Thymus (tissue), 11 donors: Measurements from ENCODE around the gene FNDC3A. TPM values are rescaled to one million over a fixed set of nuclear protein-coding genes. Genes with fewer than 3 reads are reported as not detected.

Experiments used
- DNase-seq, 9 donors: peaks; one replicate each; pipeline ENCODE4 v3.0.0-alpha.2; 2013; ENCODE audit warnings: low spot score in 9 of 9, low read depth in 6 of 9, missing footprints in 1 of 9
- H3K27ac ChIP-seq, 2 donors: one replicate each; pipeline ENCODE4 v1.5.1; 2013; ENCODE audit warnings: control low read depth in 1 of 2, low read depth in 1 of 2, low read length in 1 of 2, mild to moderate bottlenecking in 1 of 2, moderate library complexity in 1 of 2
- H3K27me3 ChIP-seq, 2 donors: one replicate each; pipeline ENCODE4 v1.5.1; 2013; ENCODE audit warnings: low read length in 1 of 2; ENCODE audit not compliant: control insufficient read depth in 2 of 2, insufficient read depth in 1 of 2
- H3K36me3 ChIP-seq, 2 donors: one replicate each; pipeline ENCODE4 v1.5.1; 2013; ENCODE audit warnings: low read length in 1 of 2, mild to moderate bottlenecking in 1 of 2, moderate library complexity in 1 of 2; ENCODE audit not compliant: control insufficient read depth in 2 of 2, insufficient read depth in 2 of 2
- H3K4me1 ChIP-seq, 2 donors: one replicate each; pipeline ENCODE4 v1.5.1; 2013; ENCODE audit warnings: low read length in 2 of 2; ENCODE audit not compliant: control insufficient read depth in 2 of 2, insufficient read depth in 2 of 2
- H3K4me3 ChIP-seq, 2 donors: one replicate each; pipeline ENCODE4 v1.5.1; 2013; ENCODE audit warnings: low read length in 2 of 2, control low read depth in 1 of 2, mild to moderate bottlenecking in 1 of 2
- H3K9me3 ChIP-seq, 2 donors: one replicate each; pipeline ENCODE4 v1.5.1; 2013; ENCODE audit warnings: low read length in 1 of 2, mild to moderate bottlenecking in 1 of 2; ENCODE audit not compliant: control insufficient read depth in 2 of 2, insufficient read depth in 1 of 2
- WGBS: extraction: QIAGEN DNeasy Blood & Tissue Kit; methylation state at CpG from one replicate; pipeline ENCODE4 v1.1.7; 2013; 5-methylcytosine and 5-hydroxymethylcytosine counted together
- polyA plus RNA-seq: library from polyadenylated mRNA; stranded (reverse); fragments of 200-250 nt; gene quantifications from one replicate; pipeline ENCODE4 v1.2.3, GENCODE V29; 2013
- total RNA-seq: library from RNA; stranded (reverse); fragments of 120-200 nt; gene quantifications from one replicate; pipeline ENCODE4 v1.2.4, GENCODE V29; 2013
- donor health status: healthy.

The FNDC3A gene
- total and polyA plus RNA-seq, 2 donors = 28.0 to 28.5 TPM

- Histone ChIP-seq H3K4me3 (no peak overlapping the region), H3K27ac (no peak overlapping the region), H3K36me3 (peaks cover 6 to 18% of the 10 kb centered on the region in 2 donors), H3K4me1 (peaks cover 0 to 4% of the 10 kb centered on the region in 2 donors), H3K27me3 (no peaks in the 10 kb centered on the region), H3K9me3 (no peaks in the 10 kb centered on the region)
- no peak for DNase-seq
- 43% methylated on average over 5 of the region's 5 CpGs for WGBS
These were observed 275.6 kb downstream of the FNDC3A start for GRCh38 chr13:49251326-49251725.

- peaks cover 6 to 22% of the 10 kb centered on the region in 2 donors for H3K36me3 ChIP-seq
- H3K27me3 ChIP-seq = no peaks in the 10 kb centered on the region
- no peak for DNase-seq
- no peak overlapping the region for H3K4me3 ChIP-seq
- no peaks in the 10 kb centered on the region for H3K9me3 ChIP-seq
- 97% methylated on average over 1 of the region's 1 CpG for WGBS
- H3K27ac ChIP-seq = no peak overlapping the region
- peaks cover 0 to 4% of the 10 kb centered on the region in 2 donors for H3K4me1 ChIP-seq
These were observed 277.6 kb downstream of the FNDC3A start for GRCh38 chr13:49253310-49253709.

DNA sequence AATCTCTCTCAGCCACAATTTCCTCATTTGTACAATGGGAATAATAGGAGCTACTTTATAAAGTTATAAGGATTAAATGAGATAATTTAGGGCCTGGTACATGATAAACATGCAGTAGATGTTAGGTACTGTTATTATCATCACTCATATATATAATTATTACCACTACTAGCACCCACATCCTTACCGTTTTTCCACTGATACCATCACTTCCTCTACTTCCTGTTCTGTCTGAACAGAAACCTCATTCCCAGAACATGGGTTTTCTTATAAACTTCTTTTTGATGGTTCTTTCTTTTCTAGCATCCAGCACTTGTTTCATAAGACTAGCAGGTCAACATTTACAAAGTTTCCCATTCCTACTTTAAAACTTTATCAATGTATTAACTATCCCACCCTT lies 278.3 kb downstream of the FNDC3A start:
- H3K4me3 ChIP-seq = no peak overlapping the region
- 11% methylated on average over 1 of the region's 1 CpG for WGBS
- no peaks in the 10 kb centered on the region for H3K9me3 ChIP-seq
- H3K4me1 ChIP-seq = no peaks in the 10 kb centered on the region
- no peaks in the 10 kb centered on the region for H3K27me3 ChIP-seq
- H3K27ac ChIP-seq = no peak overlapping the region
- H3K36me3 ChIP-seq = peaks cover 6 to 22% of the 10 kb centered on the region in 2 donors
- DNase-seq = no peak

GRCh38 chr13:49256841-49257240 lies 281.1 kb downstream of the FNDC3A start:
- H3K27ac ChIP-seq = no peak overlapping the region
- WGBS = 93% methylated on average over 2 of the region's 2 CpGs
- H3K27me3 ChIP-seq = no peaks in the 10 kb centered on the region
- no peaks in the 10 kb centered on the region for H3K9me3 ChIP-seq
- H3K36me3 ChIP-seq = peaks cover 16 to 39% of the 10 kb centered on the region in 2 donors
- H3K4me1 ChIP-seq = no peaks in the 10 kb centered on the region
- DNase-seq = no peak
- no peak overlapping the region for H3K4me3 ChIP-seq

DNA sequence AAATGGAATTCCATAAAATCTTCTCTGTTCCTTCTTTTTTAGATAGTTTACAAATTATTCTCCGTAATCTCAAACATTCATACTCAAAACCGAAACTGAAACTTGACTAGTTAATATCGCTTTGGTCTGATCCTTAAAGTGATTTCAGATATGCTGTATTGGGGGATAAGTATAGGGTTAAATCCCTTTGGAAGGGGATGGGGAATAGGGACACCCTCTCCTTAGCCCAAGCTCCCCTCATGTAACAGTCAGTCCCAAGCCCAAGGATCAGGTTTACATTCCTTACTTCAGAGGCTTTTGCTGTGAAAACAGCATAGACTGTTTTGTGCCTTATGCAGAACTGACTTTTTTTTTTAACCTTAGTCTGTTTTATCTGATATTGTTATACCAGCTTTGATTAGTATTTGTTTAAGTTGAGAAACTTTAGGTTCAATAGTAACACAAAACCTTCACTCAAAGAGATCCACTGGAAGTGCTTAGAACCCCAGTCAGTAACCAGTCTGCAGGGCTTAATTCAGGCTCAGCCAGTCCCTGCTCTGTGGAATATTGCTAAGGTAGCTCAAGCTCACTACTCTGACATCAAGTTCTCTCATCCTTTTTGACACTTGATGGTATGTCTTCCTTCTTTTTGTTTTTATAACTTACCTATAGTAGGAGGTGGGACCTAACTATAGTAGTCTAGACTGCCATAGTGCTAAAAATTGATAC lies 282.5 kb downstream of the FNDC3A start:
- WGBS = 11% methylated on average over 3 of the region's 3 CpGs
- H3K9me3 ChIP-seq = no peaks in the 10 kb centered on the region
- peak overlapping the region in 1 of 2 donors; percentile 46 for H3K27ac ChIP-seq
- no peaks in the 10 kb centered on the region for H3K4me1 ChIP-seq
- H3K27me3 ChIP-seq = no peaks in the 10 kb centered on the region
- DNase-seq = no peak
- H3K36me3 ChIP-seq = peaks cover 16 to 41% of the 10 kb centered on the region in 2 donors
- peak overlapping the region in 1 of 2 donors; percentile 46 for H3K4me3 ChIP-seq

Other genes with a start within 250 kb of the FNDC3A start
- gene MLNR, start 244.4 kb downstream of the FNDC3A start, total RNA-seq = 0.09 TPM
- gene MLNR, start 244.4 kb downstream of the FNDC3A start, polyA plus RNA-seq = not detected